Measurements from ENCODE around the gene TELO2. TPM values are rescaled to one million over a fixed set of nuclear protein-coding genes. Genes with fewer than 3 reads are reported as not detected.

The TELO2 gene
- total RNA-seq, 4 donors from 2014 or later = 17.0 to 29.3 (median 21.4) TPM

GRCh38 chr16:1486551-1487390 lies 6.4 kb upstream of the TELO2 start:
- TF ChIP-seq POLR2A (IDR thresholded peaks at IDR 0.05) (no peak), CTCF (IDR thresholded peaks at IDR 0.05) (no peak)
- Histone ChIP-seq H3K27ac (no peak overlapping the region), H3K4me1 (peaks cover 0 to 12% (median 0%) of the 10 kb centered on the region in 3 donors), H3K4me3 (no peak overlapping the region), H3K9me3 (no peaks in the 10 kb centered on the region), H3K36me3 (no peaks in the 10 kb centered on the region), H3K27me3 (peaks cover 0 to 4% (median 0%) of the 10 kb centered on the region in 4 donors)
- 78 to 85% methylated on average over 14 to 24 of the region's 33 CpGs for WGBS, 2 donors
- DNase-seq = no peak
- intact Hi-C loops (cut with DNase I) = no loop called here

GRCh38 chr16:1487395-1488053 lies 5.6 kb upstream of the TELO2 start:
- Histone ChIP-seq H3K36me3 (no peaks in the 10 kb centered on the region), H3K4me3 (no peak overlapping the region), H3K27me3 (no peaks in the 10 kb centered on the region), H3K27ac (no peak overlapping the region), H3K9me3 (no peaks in the 10 kb centered on the region), H3K4me1 (peaks cover 2 to 9% (median 3%) of the 10 kb centered on the region in 3 donors)
- no peak for DNase-seq
- no peak for TF ChIP-seq CTCF (IDR thresholded peaks at IDR 0.05)
- TF ChIP-seq POLR2A (IDR thresholded peaks at IDR 0.05) = no peak
- intact Hi-C loops (cut with DNase I) = no loop called here
- WGBS, 2 donors = no CpG with 5 or more reads among the region's 39 CpGs

- no peaks in the 10 kb centered on the region for H3K27me3 ChIP-seq
- no peaks in the 10 kb centered on the region for H3K36me3 ChIP-seq
- no peak overlapping the region for H3K4me3 ChIP-seq
- H3K4me1 ChIP-seq = peaks cover 6 to 11% (median 8%) of the 10 kb centered on the region in 3 donors
- intact Hi-C loops (cut with DNase I) = no loop called here
- 73 to 100% methylated on average over 2 to 6 of the region's 24 CpGs for WGBS, 2 donors
- H3K9me3 ChIP-seq = no peaks in the 10 kb centered on the region
- no peak overlapping the region for H3K27ac ChIP-seq
- TF ChIP-seq POLR2A (IDR thresholded peaks at IDR 0.05) = no peak
- TF ChIP-seq CTCF (IDR thresholded peaks at IDR 0.05) = no peak
- DNase-seq = no peak
Observed at GRCh38 chr16:1488054-1488601, 5.0 kb upstream of the TELO2 start.

- intact Hi-C loops (cut with DNase I) = no loop called here
- Histone ChIP-seq H3K4me3 (no peak within 1 kb of the TSS), H3K9me3 (no peaks in the 10 kb centered on the region), H3K27me3 (no peaks in the 10 kb centered on the region), H3K36me3 (no peaks in the 10 kb centered on the region), H3K27ac (no peak within 1 kb of the TSS), H3K4me1 (peaks cover 6 to 11% (median 8%) of the 10 kb centered on the region in 3 donors)
- no peak for TF ChIP-seq POLR2A (IDR thresholded peaks at IDR 0.05)
- no peak for TF ChIP-seq CTCF (IDR thresholded peaks at IDR 0.05)
- DNase-seq = no peak
- WGBS, 2 donors = 73 to 82% methylated on average over 7 to 19 of the region's 19 CpGs
Observed at GRCh38 chr16:1488619-1489018, 4.5 kb upstream of the TELO2 start, which contains the start of gene PTX4. TSS of gene PTX4 (minus strand) at chr16:1488944. CDS start at chr16:1488909, 35 bp downstream.

- Histone ChIP-seq H3K4me3 (no peak overlapping the region), H3K27me3 (no peaks in the 10 kb centered on the region), H3K36me3 (no peaks in the 10 kb centered on the region), H3K9me3 (no peaks in the 10 kb centered on the region), H3K27ac (no peak overlapping the region), H3K4me1 (peaks cover 10 to 16% (median 11%) of the 10 kb centered on the region in 3 donors)
- intact Hi-C loops (cut with DNase I) = no loop called here
- TF ChIP-seq CTCF (IDR thresholded peaks at IDR 0.05) (no peak), POLR2A (IDR thresholded peaks at IDR 0.05) (no peak)
- WGBS, 2 donors = 86 to 90% methylated on average over 9 to 12 of the region's 12 CpGs
- no peak for DNase-seq
Observed at GRCh38 chr16:1489077-1489476, 4.1 kb upstream of the TELO2 start.

All from esophagus squamous epithelium (tissue), 5 donors.